HG02798 (cell line): Measurements from ENCODE around the gene PRSS50.

ENCODE experiments used
- ATAC-seq: cut with Tn5 transposase; IDR thresholded peaks from one replicate; pipeline ENCODE4 v1.9.1; 2021; ENCODE audit warnings: mild to moderate bottlenecking; ENCODE audit not compliant: unreplicated experiment, poor library complexity

The PRSS50 gene

DNA sequence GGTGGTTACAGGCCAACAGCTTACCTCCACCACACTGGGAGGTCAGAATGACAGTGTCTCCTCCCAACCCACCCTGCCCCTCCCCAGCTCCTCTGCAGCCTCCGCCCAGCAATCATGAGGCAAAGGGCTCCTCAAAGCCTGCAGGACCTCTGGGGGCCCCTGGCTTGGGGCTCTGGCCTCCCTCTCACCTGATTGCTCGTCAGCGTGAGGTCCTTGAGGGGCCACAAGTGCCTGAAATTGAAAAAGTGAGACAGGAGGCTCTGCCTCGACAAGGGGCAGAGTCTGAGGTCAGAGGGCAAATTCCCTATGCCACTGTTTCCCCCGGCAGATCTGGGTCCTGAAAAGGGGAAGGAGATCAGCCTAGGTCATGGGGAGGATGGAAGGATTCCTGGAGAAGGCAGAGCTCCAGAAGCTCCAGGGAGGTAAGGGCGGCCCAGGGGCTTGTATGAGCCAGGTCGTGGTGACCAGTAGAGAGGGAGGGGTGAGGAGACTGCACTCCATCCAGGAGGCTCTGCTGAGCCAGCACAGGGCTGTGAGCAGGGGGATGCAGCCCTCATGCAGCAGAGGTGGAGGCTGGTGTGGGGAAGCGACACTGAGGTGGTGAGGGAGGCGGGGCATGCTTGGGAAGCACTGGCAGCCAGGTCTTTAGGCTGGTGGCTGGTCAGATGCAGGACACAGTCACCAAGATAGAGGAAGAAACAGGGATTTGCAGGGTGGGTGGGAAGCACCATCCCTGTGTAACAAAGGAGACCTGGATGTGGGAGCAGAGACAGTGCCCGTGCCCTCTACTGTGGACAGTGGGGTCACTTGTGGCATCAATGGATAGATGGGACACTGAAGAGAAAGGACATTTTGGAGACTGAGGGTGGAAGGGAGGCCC lies 44.3 kb downstream of the PRSS50 start:
- ATAC-seq: no peak

DNA sequence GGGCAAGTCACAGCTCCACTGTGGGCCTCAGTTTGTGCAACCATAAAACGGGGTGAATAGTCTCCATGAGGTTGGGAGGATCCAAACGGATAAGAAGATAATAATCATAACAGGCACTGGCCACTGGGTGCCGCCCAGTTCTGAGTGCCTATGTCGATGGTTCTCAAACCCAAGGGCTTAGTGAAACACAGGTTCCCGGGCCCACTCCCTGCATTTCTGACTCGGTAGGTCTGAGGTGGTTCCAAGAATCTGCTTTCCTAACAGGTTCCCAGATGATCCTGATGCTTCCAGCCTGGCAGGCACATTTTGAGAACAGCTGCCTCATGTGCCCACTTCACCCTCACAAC lies 45.3 kb downstream of the PRSS50 start:
- ATAC-seq: no peak

DNA sequence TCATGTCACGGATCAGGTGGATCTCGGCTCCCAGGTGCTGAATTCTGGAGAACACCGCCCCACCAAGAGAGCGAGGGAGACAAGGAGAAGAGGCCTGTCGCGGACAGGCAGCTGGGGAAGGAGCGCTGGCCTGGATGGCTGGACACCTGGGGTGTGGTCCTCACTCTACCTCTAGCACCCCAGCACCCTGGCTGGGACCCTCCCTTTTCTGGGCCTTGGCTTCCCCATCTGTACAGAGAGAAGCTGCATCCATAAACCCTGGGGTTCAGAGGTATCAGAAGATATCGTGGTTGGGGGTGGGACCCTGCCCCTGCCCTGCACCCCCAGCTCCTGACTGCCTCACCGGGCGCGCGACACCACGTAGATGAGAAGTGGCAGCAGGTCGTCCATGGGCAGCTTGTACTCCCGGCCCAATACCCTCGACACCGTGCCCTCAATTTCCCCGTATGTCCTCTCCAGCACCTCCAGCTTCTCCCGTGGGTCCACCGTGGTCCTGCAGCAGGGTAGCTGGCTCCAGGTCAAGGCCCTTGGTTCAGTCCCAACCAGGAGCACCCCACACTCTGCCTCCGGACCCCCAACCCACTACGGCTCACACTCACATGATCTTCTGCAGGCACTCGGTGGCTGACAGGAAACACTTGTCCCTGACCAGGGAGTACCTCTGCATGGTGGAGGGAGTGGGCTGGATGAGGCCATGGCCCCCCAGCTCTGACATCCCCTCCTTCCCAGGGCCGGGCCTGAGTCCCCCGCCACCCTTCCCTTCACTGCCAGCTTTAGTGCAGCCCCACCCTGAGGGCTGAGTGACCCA lies 45.9 kb downstream of the PRSS50 start:
- no peak for ATAC-seq

DNA sequence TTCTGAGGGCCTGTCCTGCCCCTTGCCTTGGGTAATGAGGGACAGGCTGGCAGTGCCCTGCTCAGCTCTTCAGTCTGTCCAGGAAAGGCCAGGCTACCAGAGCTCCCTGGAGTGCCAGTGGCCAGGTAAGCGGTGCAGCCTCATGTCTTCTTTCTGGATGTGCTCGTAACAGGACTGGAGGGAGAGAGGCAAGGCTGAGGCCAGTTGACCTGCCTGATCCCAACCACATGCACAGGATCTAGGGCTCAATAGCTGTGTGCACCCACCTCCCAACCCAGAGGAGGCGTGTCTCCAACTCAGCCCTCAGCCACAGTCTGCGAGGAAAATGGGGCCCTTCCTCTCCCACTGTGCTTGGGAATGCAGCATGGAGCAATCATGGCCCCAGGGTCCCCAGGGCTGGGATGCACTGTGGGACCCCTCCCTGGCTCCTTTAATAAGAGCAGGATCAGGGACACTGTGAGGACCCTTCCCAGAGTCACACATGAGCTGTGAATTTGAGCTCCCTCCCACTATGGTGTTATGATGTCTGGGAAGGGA lies 46.7 kb downstream of the PRSS50 start:
- no peak for ATAC-seq

DNA sequence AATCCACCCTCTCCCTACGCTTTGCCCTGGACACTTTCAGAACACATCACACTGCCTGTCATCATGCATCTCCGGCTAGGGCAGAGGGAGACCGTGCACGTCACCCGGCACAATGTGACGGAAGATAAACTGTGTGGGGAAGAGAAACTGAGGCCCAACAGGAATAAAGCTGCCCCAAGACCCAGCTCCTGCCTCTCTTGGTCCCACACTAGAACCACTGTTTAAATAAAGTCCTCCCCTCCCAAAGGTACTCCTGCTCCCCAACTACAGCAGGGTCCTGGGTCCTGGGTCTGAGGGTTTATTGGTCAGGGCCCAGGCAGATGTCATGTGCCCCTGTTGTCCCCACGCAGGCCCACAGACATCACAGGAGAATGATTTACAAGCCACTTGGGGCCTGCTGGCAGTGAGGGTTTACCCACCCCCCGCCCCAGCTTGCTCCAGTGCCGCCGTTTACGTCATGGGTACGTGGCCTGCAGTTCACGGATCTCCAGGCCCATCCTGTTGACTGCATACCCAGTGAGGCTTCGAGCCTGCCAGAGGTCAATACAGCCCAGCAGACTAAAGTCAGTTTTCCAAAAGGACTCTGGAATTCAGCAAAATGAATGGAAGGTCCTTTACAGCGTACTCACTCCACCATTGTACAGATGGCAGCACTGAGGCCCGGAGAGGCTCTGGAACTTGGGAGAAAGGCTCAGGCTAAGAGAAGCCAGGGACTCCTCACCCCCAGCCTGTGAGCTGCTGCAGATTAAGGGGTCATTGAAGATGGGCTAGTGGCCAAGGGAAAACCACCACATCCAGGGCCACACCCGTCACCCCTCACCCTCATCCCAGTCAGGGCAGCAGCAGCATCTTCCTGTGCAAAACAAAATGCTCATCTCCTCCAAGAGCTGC lies 47.4 kb downstream of the PRSS50 start:
- ATAC-seq: no peak

DNA sequence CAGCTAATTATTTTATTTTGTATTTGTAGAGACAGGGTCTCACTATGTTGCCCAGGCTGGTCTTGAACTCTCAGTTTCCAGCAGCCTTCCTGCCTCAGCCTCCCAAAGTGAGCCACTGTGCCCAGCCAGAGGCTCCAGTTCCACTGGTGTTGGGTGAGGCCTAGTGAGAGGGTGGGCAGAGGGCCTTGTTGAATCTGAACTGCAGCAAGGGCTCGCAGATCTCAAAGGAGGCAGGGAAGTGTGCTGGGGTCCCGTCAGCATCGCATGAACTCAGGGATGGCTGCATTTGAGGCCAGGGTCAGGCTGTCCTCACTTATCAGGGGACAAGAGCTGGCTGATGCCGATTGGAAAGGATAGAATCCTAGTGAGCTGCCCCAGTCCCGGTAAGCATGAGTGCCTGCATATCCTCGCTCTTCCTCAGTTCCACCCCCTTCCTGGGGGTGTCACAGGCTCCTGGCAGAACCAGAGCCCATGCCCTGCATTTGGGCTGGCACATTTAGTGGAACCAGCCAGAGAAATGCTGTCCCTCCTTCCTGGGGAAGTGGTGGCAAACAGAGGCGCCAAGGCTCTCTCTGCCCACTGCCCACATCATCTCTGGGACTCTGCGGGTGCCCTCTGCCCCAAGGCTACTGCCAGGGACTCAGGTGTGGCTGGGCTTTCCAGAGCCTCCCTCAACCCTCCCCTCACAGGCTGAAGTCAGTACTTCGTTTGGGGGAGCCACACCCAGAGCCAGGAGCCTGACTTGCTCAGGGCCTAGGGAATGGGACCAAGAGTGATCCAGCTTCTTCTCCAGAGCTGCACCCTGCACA lies 48.3 kb downstream of the PRSS50 start:
- ATAC-seq: no peak

DNA sequence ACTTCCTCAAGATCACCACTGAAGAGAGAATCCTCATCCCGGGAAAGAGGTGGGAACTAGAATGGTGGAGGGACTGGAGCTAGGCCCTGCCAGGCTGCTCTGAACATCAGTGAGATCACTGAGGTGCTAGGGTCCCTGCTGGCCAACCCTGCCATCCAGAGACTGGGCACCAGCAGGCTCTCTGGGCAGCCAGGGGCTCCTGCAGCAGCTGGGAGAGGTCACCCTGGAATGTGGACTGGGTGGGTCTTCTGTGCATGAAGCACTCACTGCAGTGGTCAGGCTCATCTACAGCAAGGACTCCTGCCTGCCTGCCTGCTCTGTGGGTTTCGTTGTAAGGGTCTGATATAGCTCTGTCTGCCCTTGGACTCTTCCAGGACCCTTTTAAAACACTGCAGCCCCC lies 49.1 kb downstream of the PRSS50 start:
- ATAC-seq: no peak

DNA sequence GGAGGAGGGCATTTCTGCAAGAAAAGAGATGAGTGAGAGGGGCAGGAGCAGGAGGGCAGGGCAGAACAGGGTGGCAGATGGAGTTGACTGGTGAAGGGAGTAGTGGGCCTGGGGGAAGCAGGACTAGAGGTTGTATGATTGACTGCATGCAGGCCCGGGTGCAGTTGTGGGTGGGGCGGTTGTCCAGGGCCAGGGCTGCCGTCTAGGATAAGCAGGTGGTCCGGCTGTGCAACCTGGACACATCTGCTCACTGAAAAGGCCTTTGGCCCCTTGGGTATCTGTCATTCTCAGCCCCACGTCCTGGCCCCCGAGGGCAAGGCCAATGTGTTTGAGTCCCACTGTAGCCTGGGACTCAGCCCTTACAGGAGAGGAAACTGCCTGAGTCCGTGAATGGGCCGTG lies 49.6 kb downstream of the PRSS50 start:
- ATAC-seq: no peak

DNA sequence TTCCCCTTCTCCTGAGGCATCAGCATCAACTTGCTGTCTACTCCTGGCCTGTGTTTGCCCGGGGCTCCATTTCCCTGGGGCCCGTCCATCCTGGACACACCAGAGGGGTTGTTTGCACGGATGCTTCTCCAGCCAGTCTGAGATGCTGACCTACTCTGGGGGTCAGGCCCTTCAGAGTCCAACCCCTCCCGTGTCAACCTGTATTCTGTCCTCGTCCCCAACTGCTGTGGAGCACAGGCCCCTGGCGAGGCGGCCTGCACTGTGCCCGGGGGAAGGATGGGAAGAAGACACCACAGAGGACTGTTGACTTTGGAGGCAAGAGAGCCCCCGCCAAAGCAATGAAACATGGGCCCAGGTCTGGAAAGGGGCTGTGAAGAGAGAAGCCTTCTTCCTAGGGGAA lies 50.0 kb downstream of the PRSS50 start:
- no peak for ATAC-seq

DNA sequence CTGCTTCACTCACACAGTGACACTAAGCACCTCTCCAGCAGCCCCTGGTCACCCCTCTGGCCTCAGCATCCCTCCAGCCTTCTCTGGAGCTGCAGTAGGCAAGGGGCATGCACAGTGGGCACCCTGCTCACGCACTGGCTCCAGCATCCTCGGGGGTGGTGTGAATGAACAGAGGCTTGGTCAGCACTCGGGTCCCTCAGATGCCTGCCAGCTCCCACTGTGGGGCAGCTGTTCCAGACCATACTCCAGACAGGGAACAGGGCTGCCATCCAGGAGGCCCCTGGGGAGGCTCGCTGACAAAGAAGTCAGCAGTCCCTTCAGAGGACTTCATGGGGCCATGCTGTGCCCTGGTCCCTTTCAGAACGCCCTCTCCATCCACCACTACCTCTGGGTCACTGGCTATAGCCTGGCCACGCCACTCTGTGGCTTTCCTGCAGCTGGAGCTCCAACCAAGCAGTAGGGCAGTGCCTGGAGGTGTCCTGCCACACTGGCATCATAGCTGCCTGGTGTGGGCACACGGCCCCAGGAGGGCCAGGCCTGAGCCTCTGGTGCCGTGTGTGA lies 50.5 kb downstream of the PRSS50 start:
- no peak for ATAC-seq

DNA sequence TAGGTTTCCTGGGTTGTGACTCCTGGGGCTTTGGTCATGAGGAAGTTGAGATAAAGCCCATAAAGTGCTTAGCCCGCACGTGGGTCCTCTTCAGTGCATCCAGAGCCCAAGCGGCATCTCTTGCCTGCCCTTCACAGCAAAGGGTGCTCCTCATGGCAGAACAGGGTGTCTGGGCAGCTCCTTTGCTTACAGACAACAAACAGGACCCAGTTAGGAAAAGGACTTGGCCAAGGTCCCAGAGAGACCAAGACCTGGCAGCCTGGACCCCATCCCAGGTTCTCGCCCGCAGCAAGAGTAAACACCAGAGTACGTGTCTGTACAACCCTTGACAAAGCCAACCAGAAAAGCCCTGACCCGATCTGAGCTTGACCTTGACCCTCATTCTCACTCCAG lies 51.2 kb downstream of the PRSS50 start:
- ATAC-seq: no peak

DNA sequence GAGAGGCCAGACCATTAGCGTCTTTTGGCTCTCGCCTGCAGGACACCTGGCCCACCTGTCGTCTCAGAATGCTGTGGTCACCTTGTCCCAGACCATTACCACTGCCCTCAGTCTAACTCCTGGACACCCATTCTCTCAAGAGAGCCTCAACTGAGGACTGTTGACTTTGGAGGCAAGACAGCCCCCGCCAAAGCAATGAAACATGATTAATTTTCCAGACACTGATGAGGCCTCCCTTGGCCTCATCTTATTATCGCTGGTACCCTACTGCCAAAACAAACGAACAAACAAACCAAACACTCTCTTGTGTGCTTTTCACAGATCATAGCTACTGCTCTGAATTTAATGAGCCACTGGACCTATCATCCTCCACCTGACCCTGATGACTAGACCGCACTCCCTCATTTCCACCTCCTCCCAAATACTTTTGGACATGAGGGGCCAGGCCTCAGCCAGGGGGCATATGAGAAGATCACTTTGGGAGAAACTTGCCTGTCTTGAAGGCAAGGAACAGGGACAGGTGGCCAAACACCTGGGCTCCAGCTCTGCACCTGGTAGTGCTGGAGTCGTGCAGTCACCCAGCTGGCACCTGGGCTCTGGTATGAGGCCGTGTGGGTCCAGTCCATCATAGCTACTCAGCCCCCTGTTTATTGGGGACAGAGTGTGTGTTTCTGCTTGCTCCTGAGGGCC lies 51.8 kb downstream of the PRSS50 start:
- ATAC-seq: no peak

DNA sequence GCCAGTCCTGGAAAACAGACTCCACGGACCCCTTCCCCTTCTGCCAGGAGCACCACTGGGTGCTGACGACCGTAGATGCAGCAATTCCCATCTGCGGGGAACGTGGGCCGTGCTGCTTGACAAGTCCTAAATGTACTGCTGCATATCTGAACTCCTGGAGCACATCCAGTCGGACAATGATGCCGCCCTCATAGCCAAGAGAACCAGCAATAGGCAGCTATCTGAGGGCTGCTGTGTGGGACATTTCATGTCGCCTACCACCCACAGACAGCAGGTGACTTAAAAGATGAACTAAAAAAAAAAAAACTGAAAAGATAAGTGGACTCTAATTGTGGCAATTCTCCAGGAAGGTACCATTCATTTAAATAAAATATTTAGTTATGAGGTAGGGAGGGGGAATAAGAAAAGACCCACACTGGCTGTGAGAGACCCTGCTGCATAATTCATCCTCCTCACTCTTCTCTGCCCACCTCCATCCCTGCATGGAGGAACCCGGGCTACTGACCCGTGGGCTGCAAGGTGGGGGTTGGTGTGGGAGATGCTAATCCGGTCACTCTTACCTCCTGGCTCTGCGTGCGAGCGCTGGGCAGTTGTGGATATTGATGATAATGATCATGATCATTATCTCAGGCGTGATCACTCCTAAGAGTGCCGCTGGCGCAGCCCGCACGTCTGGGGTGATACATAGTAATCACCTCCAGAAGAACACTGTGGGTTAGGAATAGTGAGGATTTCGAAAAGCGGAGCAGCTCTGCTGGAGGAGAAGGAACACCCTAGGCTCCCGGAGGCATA lies 52.5 kb downstream of the PRSS50 start:
- no peak for ATAC-seq

DNA sequence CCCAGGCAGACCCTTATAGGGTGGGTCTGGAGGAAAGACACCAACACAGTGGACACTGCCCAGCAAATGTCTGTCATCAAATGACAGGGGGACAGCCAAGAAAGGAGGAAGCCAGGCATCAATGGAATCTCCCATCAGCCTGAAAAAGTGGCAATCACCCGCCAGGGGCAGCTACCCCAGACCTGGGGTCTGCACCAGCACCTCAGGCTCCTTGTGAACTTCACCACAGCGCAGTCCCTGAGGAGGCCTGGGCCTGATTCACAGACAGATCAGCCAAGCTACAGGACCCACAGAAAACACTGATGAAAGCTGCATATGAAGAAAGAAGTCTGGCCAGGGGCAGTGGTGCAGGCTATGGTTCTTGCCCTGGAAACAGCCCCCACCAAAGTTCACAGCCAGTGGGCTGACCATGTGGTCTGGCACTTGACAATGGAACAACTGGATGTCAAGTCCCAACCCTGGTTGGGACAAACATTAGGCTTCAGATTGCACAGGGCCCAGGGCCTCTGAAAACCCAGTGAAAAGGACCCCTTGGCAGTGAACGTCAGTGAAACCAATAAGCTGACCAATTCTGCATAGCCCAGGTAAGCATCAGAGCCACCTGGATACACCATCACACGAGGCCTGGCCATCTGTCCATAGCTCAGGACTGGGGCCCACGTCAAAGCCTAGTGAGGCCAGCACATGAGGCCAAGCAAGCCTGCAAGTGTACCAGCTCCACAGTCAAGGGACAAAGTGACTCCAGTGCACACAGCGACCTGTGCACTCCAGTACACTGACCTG lies 53.3 kb downstream of the PRSS50 start:
- no peak for ATAC-seq

DNA sequence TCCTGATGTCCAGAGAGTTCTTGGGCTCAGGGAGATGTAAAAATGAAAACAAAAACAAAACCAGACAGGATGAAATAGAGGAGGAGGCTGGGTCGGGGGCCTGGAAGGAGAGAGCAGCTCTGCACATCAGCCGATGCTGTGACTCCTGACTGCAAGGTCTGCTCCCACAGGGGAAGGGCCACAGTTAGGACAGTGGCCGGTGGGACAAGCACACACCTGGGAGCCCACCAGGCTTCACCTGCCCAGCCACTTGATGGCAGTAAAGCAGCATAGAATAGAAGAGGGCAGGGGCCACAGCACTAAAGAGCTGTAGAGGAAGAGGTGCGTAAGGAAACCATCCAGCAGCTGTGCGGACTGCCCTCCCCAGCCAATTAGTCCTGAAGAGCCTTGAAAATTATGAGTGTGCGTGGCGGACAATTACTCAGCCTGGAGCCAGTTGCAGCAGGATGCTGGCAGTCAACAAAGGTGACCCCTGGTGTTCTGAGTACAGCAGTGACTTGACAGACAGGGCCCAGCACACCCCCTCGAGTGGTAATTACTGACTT lies 54.0 kb downstream of the PRSS50 start:
- ATAC-seq: no peak

DNA sequence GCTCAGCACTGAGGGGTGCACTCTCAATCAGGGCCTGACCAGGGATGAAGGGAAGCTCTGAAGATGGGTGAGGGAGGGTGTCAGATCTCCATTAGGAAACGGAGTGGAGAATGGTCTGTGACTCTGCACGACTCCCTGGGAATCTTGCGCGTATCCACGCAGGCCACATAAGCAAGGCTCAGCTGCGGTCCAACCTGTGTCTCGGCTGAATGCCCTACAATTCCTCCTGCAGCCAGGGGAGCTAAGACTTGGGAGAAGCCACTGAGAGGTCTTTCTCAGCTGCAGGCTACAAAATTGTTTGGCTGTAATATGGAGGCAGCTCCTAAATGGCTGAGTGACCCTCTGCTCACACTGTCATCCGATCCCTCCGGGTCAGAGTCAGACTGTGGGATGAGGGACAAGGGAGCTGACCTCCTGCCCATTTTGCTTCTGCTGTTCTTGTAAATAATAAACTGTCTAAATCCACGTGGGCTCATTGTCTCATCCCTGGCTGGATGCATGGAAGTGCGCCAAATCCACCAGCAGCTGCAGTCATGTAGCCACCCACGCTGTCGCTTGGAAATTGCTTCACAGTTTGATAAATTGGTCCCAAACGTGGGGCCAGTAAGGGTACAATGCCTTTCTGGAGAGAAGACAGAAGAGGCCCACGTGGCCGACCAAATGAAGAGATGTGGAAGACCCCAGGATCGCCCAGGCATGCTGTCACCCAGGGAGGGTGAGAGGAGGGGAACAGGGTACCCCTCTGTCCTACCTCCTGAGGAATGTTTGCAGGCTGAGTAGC lies 54.7 kb downstream of the PRSS50 start:
- no peak for ATAC-seq
